GM12875 (cell line): ENCODE data around the gene RNPEPL1.
"Not testable (repeated sequence)": the region's sequence is repeated elsewhere in the genome, so short reads cannot be mapped to it uniquely, and the experiment has no call there.

Source experiments
- H3K4me3 ChIP-seq: one replicate; pipeline ENCODE4 v1.5.1; 2011; ENCODE audit warnings: low read depth, low read length, control low read depth
- TF ChIP-seq, protein P1 (sequence below): IDR thresholded peaks from 2 replicates; pipeline ENCODE4 v1.5.1; 2011; ENCODE audit warnings: low read depth, mild to moderate bottlenecking, control low read depth, inconsistent platforms, low read length, moderate library complexity, borderline replicate concordance; ENCODE audit not compliant: insufficient read depth

The RNPEPL1 gene

DNA sequence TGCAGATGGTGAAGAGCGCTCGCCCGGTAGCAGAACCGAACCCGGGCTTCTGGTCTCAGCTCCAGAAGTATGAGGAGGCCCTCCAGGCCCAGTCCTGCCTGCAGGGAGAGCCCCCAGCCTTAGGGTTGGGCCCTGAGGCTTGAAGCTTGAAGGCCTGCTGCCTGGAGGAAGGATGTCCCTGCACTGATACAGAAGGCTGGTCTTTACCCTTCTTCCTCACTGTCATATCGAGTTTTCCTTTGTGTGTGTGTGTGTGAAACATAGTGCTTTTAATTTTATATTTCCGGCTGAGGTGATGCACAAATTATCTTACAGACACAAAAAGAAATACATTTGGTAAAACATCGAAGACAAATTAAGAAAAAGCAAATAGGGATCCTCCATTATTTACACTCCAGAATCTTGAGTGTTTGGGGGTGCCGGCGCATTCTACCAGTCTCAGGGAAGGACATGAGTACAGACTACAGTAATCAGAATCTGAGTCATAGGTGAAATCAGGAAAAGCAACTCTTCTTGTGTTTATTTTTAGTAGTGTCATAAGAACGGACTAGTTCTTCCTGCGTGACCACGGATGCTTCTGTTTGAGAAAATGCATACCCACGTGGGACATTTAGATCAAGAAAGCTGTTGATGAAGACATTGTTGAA lies 6.8 kb upstream of the RNPEPL1 start:
- peak overlapping the region; percentile 78 for H3K4me3 ChIP-seq
- TF ChIP-seq, protein P1, sequence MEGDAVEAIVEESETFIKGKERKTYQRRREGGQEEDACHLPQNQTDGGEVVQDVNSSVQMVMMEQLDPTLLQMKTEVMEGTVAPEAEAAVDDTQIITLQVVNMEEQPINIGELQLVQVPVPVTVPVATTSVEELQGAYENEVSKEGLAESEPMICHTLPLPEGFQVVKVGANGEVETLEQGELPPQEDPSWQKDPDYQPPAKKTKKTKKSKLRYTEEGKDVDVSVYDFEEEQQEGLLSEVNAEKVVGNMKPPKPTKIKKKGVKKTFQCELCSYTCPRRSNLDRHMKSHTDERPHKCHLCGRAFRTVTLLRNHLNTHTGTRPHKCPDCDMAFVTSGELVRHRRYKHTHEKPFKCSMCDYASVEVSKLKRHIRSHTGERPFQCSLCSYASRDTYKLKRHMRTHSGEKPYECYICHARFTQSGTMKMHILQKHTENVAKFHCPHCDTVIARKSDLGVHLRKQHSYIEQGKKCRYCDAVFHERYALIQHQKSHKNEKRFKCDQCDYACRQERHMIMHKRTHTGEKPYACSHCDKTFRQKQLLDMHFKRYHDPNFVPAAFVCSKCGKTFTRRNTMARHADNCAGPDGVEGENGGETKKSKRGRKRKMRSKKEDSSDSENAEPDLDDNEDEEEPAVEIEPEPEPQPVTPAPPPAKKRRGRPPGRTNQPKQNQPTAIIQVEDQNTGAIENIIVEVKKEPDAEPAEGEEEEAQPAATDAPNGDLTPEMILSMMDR = no peak

DNA sequence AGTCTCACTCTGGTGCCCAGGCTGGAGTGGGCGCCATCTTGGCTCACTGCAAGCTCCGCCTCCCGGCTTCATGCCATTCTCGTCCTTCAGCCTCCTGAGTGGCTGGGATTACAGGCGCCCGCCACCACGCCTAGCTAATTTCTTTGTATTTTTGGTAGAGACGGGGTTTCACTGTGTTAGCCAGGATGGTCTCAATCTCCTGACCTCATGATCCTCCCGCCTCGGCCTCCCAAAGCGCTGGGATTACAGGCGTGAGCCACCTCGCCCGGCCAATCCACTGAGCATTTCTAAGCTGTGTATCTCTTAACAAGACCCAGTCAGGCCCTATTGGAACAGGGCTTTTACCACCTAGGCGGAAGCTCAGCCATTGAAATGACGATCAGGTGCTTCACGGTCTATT lies 5.1 kb upstream of the RNPEPL1 start:
- H3K4me3 ChIP-seq = not testable (repeated sequence)

DNA sequence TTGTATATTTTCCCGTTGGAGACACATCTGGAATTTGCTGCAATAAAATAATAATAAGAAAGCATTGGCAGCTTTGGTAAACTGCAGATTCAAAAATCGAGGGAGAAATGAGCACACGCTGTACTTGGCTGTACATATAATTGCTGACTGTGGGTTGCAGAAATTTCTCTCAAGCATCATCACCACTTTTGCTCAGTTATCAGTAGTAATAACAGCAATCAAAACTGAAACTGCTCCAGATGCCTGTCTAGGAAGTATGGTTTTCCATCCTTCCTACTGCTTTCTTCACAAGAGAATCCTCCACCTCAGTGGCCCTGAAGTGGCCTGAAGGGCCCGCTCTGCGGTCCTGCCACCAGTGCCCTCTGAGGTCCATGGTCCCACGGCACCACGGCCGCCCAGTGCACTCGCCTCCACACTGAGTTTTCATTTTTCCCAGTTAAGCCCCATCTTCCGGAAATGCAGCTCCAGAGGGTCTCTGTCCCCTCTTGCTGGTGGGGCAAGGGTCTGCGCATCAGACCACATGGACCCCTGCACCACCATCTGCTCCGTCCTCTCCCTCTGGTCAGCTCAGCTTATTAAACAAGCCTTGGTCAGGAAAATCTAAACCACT lies 4.2 kb upstream of the RNPEPL1 start:
- H3K4me3 ChIP-seq = no peak overlapping the region
- TF ChIP-seq, protein P1 = no peak

DNA sequence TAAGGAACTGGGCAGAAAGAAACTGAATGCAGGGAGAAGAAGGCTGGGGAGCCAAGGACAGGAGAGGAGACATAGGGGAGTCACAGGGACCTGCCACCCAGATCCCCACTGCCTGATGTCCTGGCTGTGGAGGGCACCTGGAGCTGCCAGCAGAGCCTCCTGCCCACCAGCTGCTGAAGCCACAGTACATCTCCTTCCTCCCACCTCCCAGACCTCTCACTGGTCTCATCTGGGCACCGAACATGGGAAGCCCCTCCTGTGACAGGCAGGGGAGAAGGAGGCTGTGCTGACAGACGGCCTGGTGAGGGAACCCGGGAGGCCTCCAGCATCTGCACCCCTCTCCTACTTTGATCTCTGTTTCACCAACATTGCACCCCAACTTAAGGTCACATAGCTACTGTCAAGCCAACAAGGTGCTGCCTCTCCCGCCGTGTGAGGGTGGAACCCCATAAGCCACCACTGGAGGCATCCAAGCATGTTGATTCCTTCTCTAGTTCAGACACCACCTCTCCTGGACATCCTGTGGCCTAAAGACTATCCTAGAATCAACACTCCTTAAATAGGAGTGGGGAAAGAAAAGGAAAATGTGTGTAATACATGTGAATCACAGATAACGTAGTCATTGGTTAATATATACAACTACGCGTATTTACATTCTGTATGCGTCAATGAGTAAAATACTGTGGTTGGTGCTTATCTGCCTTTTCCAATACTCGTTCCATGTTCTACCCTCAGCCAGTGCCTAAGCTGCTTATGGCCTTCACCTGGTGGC lies 3.5 kb upstream of the RNPEPL1 start:
- H3K4me3 ChIP-seq = peak overlapping the region; percentile 41
- TF ChIP-seq, protein P1 = peak; percentile 44; the same call in 1 of the 2 replicates

DNA sequence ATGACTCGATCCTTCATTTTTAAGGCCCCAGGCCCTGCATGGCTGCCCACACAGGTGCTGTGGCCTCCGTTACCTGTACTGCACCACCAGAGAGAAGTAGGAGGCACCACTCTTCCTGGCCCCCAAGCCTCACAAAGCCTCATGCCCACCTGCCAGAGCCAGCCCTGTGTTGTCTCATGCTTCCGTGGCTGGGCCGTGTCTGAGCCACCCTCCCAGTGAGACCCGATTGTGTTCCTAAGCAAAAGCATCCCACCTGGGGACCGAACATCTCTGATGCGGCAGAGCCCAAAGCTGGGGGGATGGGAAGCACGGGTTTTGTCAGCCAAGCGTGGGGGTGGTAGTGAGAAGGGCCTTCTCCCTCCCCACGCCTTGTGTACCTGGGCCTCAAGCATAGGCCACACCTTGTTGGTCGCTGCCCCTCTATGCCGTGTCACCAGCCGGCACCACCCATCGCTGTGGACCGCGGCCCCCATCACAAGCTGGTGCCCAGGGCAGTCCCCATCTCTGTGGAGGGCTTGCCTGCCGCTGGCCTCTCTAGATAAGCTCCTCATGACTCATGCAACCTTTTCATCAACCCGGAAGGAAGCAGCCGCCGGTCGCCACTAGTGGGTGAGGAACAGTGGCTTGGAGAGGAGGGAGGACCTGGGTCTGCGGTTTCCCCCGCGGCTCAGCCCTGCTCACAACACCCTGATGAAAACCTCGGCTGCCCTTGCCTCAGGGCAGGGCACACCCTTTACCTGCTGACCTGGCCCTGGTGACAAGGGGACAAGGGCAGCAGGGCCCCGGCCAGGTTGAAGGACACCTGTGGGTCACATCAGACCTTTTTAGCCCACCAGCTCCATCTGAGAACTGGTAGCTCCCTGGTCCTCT lies 2.7 kb upstream of the RNPEPL1 start:
- TF ChIP-seq, protein P1 = 0 out of 2 replicates have a peak, but pooled peaks have one; percentile 3

DNA sequence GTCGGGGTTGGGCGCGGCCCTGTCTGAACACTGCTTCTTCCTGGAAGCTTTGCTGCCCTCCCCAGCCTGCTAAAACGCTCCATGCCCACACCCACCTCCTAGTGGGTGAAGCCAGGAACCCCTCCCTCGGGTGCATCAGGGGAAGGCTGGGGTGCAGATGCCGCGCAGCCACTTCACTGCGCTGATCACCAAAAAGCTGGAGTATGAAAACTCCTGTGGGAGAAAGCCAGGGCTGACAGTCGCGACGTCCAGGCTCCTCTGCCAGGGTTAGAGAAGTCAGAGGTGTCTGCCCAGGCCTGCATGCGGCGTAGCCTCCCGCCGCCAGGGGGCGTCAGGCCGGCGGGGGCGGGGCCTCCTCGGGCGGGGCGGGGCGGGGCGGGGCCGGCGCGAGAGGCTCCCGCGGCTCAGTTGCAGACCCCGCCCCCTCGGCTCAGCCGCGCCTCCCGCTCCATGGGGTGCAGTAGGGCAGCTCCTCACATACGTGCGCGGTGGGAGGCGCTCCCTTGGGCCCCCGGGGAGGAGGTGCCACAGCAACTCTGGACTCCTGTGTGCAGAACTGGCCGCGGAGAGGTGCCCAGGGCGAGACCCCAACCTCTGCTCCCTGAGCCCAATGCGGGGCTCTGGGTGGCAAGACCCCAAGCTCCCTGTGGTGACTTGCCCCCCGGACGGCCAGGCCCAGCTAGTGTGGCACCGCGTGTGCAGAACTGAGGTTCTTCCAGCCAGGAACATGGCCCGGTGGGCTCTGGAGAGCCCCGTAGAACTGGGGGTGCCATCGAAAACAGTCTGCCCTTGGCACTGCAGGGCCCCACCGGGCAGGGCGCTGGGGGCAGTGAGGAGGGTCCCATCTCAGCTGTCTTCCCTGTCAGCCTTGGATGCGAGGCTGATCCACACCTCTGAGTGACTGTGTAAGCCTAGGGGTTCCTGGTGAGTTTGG lies 1.8 kb upstream of the RNPEPL1 start:
- TF ChIP-seq, protein P1 = peak; percentile 86
- peak overlapping the region; percentile 41 for H3K4me3 ChIP-seq

More for the DNA sequence above, 2.7 kb upstream of the RNPEPL1 start:
- peak overlapping the region; percentile 41 for H3K4me3 ChIP-seq
